GM12872 (cell line): ENCODE measurements around the gene ABCE1.

Experiments
- CTCF ChIP-seq: IDR thresholded peaks from 3 replicates; pipeline ENCODE4 v1.5.1; 2011; ENCODE audit warnings: low read depth, mild to moderate bottlenecking, low read length, moderate library complexity; ENCODE audit not compliant: insufficient read depth

The ABCE1 gene

GRCh38 chr4:145102619-145103018 is 4.5 kb downstream of the ABCE1 start:
- TF ChIP-seq CTCF: no peak

- no peak for TF ChIP-seq CTCF
These were observed 5.4 kb downstream of the ABCE1 start for GRCh38 chr4:145103496-145103895.

GRCh38 chr4:145107126-145107525 is 9.0 kb downstream of the ABCE1 start:
- no peak for TF ChIP-seq CTCF

- TF ChIP-seq CTCF: no peak
These were observed 10.0 kb downstream of the ABCE1 start for GRCh38 chr4:145108128-145108527.

GRCh38 chr4:145125396-145125795 is 27.3 kb downstream of the ABCE1 start:
- no peak for TF ChIP-seq CTCF

- no peak for TF ChIP-seq CTCF
These were observed 32.0 kb downstream of the ABCE1 start for GRCh38 chr4:145130130-145130529.

GRCh38 chr4:145130788-145131399 is 32.8 kb downstream of the ABCE1 start:
- no peak for TF ChIP-seq CTCF
